Astrocyte of the cerebellum (primary cell): ENCODE results near the gene RHBDD2.
"Not testable (repeated sequence)": the region's sequence is repeated elsewhere in the genome, so short reads cannot be mapped to it uniquely, and the experiment has no call there.

Experiments
- DNase-seq: peaks from one replicate; pipeline ENCODE4 v3.0.0-alpha.2; 2011; ENCODE audit warnings: low read depth
- H3K4me3 ChIP-seq: 2 replicates; pipeline ENCODE4 v1.5.1; 2011; ENCODE audit warnings: mild to moderate bottlenecking, low read depth, low read length, moderate library complexity
- CTCF ChIP-seq: IDR thresholded peaks from 2 replicates; pipeline ENCODE4 v1.5.1; 2012; ENCODE audit warnings: low read length, low read depth, moderate library complexity, mild to moderate bottlenecking; ENCODE audit errors: missing control alignments
- in situ Hi-C: cut with HindIII; loops from 2 replicates; pipeline ENCODE4 v1.10.0; 2017; ENCODE audit warnings: low sequenced_read_pairs

Gene RHBDD2

DNA sequence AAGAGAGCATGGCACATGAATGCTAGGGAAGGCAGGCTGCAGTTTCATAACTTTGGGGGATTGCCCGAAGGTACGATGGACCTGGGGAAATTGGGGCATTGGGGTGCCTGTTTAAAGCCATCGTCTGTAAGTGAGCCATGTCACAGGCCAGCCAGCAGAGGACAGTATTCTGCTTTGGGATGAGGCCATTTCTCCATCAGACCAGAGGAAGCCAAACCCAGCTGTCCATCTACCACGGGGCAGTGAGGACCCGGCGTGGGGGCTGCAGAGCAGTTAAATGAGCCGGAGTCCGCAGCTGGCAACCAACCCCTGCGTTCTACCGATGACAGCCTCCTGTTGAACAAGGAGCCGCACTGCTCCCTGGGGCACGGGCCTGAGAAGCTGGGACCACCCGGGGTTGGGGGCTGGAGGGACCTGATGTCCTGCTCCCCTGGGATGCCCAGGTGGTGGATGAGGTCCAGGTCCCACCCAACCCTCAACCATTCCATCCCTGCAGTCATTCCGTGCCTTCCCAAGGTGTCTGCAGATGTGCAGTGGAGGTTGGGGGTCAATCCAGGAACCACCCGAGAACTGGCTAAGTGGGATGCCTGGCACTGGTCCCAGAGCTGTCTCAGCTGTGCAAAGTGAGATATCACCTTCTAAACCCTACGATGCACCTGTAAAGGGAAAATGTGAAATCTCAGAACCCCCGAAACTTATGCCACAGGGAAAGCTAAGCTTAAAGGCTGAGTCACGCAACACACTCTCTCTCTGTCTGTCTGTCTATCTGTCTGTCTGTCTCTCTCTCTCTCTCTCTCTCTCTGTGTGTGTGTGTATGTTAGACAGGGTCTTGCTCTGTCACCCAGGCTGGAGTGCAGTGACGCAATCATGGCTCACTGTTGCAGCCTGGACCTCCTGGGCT is 12.1 kb upstream of the RHBDD2 start:
- H3K4me3 ChIP-seq, result no peak overlapping the region
- peak; percentile 92 for TF ChIP-seq CTCF
- in situ Hi-C loops, result no loop called here
- DNase-seq, result no peak

DNA sequence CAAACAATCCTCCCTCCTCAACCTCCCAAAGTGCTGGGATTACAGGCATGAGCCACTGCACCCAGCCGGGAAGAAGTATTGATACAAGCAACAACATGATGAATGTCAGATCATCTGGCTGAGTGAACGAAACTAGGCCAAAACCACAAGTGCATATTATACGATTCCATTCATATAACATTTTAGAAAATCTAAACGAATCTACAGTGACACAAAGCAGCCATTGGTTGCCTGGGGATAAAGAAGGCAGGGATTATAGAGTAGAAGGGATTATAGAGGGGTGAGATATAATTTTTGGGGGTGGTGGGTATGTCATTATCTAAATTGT is 11.5 kb upstream of the RHBDD2 start:
- H3K4me3 ChIP-seq, result no peak overlapping the region
- no peak for TF ChIP-seq CTCF
- in situ Hi-C loops, result no loop called here
- DNase-seq, result no peak

- TF ChIP-seq CTCF, result no peak
- in situ Hi-C loops, result no loop called here
- no peak for DNase-seq
- H3K4me3 ChIP-seq, result no peak overlapping the region
Observed at GRCh38 chr7:75868153-75868552, 10.7 kb upstream of the RHBDD2 start.

DNA sequence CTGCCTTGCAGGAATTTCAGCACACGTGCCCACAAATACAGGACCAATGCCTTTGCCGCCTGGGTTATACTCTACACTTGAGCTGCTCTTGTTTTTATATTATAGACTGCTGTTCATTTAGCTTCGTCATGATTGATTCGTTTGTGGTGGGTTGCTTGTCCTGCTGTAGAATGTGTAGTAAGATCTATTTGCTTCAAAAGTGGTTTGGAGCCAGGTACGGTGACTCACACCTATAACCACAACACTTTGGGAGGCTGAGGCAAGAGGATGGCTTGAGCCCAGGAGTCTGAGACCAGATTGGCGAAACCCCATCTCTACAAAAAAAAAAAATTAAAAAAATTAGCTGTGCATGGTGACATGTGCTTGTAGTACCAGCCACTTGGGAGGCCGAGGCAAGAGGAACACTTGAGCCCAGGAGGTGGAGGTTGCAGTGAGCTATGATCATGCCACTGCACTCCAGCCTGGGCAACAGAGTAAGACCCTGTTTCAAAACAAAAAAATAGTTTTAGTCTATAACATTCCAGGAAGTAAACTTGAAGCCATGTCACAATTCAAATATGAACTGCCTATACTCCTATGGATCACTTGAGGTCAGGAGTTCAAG is 9.0 kb upstream of the RHBDD2 start:
- peak; percentile 53 for DNase-seq

GRCh38 chr7:75870557-75871161 is 8.2 kb upstream of the RHBDD2 start:
- H3K4me3 ChIP-seq, result no peak overlapping the region
- no peak for TF ChIP-seq CTCF
- DNase-seq, result no peak
- in situ Hi-C loops, result no loop called here

More for the DNA sequence above, 9.0 kb upstream of the RHBDD2 start:
- H3K4me3 ChIP-seq, result no peak overlapping the region
- no peak for TF ChIP-seq CTCF
- in situ Hi-C loops, result no loop called here

GRCh38 chr7:75872073-75872782 is 6.6 kb upstream of the RHBDD2 start:
- no peak overlapping the region for H3K4me3 ChIP-seq
- no peak for TF ChIP-seq CTCF
- in situ Hi-C loops, result no loop called here
- DNase-seq, result no peak

DNA sequence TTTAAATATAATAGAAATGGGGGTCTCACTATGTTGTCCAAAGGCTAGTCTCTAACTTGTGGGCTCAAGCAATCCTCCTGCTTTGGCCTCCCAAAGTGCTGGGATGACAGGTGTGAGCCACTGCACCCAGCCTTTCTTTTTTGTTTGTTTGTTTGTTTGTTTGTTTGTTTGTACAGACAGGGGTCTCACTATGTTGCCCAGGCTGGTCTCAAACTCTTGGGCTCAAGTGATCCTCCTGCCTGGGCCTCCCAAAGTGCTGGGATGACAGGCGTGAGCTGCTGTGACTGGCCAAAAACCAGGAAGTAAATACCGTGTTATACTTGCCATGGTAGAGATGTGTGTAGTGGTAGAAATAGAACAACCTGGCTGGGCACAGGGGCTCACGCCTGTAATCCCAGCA is 4.7 kb upstream of the RHBDD2 start:
- DNase-seq, in situ Hi-C loops: not testable (repeated sequence)

More for the DNA sequence above, 4.7 kb upstream of the RHBDD2 start:
- H3K4me3 ChIP-seq, result not testable (repeated sequence)
